HG03108 (cell line): ENCODE results near the gene S100A3.
A peak's percentile ranks its signal among the peaks of the same experiment; 100 is the strongest.

Experiments used
- ATAC-seq: cut with Tn5 transposase; IDR thresholded peaks from one replicate; pipeline ENCODE4 v1.9.1; 2021; ENCODE audit warnings: moderate library complexity; ENCODE audit not compliant: unreplicated experiment

S100A3 gene

DNA sequence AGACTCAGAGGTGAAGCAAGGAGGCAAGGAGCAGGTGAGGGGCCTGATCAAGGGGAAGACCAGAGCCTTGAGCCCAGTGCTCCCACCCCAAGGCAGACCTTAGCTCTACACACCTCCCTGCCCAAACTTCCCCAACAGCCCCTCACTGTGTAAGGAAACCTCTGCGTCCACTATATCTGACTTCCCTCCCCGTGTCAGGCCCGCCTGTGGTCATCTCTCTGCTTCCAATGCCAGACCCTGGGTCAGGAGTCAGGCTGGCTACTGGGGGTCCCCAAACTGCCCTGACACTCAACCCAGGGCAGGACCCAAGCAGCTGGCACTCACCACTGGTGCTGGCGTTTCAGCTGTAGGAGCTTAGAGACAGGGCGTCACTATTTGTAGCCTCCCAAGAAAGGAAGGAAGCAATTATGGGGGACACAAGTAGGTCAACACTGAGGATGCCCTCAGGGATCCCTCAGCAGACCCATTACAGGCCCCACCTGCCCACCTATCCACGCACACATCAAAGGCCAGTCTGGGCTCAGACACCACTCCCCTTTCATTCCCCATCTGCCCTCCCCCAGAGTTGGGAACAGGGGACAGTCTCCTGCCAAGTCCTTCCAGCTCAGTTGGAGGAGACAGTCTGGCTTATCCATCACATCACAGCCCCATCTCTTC lies 811 bp upstream of the S100A3 start:
- ATAC-seq: no peak

DNA sequence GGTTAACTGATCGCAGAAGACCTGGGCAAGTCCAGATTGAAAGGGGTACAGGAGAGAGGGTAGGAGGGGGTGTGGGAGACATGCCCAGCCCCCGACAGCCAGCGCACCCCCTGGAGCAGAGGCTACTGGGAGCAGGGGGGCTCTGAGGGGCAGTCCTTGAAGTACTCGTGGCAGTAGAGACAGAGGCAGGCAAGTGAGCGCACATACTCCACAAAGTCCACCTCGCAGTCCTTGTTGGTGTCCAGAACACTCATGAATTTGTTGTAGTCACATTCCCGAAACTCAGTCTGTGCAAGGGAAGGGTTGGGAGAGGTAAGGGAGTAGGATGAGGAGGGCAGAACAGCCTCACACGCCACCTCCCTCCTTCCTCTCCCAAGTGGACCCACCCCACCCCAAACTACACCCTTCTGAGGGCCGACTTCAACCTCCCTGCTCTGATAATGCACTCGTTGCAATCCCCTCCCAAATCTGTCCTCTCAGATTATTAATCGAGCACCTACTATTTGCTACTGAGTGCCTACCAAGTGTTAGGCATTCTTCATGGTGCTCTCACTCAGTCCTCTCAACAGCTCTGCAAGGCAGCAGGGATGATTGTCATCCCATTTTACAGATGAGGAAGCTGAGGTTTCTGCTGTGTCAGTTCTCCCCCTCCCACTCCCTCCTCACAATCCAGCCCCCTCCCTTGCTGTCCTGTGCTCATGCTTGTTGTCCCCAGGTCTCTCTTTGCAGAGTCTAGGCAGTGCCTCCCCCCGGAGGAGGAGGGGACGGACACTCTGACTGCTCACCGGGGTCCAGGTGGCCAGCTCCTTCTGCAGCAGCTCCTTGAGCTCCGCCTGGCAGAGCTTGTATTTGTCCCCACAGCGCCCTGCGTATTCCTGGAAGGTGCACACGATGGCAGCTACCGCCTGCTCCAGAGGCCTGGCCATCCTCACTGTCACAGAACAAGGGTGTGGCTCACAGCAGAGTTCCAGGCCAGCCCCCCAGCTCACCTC lies 1.2 kb downstream of the S100A3 start:
- no peak for ATAC-seq

DNA sequence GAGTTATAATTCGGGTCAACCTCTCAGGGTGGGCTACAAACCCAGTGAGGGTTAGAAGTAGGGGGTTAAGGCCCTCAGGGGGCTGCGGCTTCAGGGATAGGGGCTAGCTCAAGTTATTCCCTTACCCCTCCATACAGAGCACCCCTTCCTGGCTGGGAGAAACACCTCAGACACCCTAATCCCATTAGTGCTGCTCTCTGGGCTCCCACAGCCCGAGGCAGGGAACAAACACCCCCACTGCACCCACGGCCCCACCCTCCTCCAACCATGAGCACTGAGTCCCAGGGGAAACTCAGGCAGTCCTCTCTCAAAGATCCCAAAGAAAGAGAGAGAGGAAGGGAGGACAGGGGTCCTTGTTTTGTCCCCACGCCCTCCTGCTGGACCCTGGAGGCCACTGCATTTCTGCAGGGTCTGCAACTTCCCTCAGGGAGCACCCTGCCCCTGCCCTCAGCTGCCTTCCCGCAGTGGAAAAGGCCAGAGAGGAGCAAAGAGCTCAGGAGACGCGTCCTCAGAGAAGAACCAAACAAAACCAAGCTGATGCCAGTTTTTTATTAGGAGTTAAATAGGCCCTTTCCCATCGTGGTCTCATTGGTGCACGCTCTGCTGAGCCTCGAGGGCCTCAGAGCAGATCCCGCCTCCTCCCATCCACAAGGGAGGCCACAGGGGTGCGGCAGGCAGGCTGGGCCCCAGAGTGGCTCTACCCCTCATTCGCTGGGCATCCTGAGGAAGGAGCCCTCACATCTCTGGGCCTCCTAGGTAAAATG lies 2.1 kb downstream of the S100A3 start:
- no peak for ATAC-seq

DNA sequence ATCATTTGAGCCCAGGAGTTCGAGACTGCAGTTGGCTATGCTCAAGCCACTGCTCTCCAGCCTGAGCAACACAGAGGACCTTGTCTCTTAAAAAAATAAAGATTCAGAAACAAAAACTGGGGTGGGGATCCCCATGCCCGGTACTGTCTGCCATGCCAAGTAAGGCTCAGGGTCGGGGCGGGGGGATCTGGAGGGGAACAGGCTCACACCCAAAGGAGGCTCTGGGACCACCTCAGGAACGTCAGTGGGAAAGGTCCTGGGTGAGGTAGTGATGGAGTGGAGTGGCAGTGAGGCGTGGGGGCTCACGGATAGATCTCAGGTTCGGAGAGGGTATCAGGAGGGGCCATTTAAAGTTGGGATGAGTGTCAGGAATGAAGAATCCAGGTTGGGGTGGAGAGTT lies 2.7 kb downstream of the S100A3 start:
- ATAC-seq: no peak

- ATAC-seq: peak; percentile 59
Observed at GRCh38 chr1:153545067-153546055, 3.7 kb downstream of the S100A3 start, which contains the start of gene S100A4. S100A4 (minus strand) TSS chr1:153545806; CDS start chr1:153544794, 1,012 bp downstream.

DNA sequence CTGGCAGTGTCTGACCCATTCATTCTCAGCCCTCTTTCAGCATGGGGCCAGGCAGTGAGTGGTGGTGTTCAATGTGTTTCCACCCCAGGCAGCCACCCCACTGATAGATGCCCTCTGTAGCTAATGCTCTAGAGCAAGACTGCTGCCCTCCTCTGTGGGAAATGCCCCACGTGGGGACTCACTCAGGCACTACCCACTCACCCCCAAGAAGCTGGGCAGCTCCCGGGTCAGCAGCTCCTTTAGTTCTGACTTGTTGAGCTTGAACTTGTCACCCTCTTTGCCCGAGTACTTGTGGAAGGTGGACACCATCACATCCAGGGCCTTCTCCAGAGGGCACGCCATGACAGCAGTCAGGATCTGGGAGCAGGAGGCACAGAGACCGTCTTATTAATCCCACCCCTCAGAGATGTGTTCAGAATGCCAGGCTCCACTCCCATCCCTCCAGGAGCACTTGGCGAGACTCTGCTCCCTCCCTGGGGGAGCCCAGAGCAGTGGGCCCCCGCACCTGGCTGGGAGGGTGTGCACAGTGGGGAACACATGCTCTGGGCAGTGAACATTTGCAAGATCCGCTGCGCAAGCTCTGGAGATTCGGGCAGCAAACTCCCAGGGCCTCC lies 4.5 kb downstream of the S100A3 start:
- ATAC-seq: no peak

GRCh38 chr1:153543736-153544135 lies 5.3 kb downstream of the S100A3 start:
- ATAC-seq: no peak

- ATAC-seq: no peak
Observed at GRCh38 chr1:153542956-153543711, 5.9 kb downstream of the S100A3 start.

GRCh38 chr1:153541641-153542590 lies 7.1 kb downstream of the S100A3 start:
- ATAC-seq: no peak

GRCh38 chr1:153540394-153541361 lies 8.4 kb downstream of the S100A3 start, which contains the start of gene S100A5:
S100A5 (minus strand) TSS chr1:153540934; CDS start chr1:153540191, 743 bp downstream.
- no peak for ATAC-seq

- ATAC-seq: no peak
Observed at GRCh38 chr1:153539395-153540093, 9.5 kb downstream of the S100A3 start.

- ATAC-seq: no peak
Observed at GRCh38 chr1:153538315-153538821, 10.7 kb downstream of the S100A3 start.

GRCh38 chr1:153537376-153537730 lies 11.7 kb downstream of the S100A3 start:
- ATAC-seq: no peak

DNA sequence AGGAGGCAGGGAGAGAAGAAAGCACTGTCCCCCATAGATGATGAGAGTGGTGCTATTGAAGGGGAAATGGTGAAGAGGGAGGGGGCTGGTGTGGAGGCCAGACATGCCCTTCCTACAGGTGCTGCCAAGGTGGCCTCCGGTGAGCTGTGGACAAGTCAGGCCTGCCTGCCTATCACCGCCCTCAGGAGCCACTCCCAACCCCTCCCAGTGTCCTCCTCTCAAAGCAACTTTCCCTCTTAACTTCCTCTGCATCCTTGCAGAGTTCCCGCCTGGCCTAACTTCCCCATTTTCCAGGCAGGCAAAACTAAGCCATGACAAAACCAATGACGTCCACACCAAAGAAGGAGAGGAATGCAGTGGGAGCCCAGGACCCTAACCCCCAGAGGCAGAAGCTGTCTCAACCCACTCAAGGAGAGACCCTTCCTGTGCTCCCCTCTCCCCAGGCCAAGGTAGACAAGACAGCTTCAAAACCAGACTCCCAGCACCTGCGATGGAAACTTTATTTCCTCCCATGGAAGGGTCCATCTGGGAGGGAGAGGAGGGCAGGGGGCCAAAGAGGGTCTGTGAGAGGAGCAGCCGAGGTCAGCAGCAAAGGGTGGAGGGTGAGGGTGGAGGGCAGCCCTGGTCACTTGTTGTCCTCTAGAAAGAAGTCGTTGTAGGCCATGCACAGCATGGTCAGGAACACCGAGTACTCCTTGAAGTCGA lies 12.2 kb downstream of the S100A3 start:
- no peak for ATAC-seq

DNA sequence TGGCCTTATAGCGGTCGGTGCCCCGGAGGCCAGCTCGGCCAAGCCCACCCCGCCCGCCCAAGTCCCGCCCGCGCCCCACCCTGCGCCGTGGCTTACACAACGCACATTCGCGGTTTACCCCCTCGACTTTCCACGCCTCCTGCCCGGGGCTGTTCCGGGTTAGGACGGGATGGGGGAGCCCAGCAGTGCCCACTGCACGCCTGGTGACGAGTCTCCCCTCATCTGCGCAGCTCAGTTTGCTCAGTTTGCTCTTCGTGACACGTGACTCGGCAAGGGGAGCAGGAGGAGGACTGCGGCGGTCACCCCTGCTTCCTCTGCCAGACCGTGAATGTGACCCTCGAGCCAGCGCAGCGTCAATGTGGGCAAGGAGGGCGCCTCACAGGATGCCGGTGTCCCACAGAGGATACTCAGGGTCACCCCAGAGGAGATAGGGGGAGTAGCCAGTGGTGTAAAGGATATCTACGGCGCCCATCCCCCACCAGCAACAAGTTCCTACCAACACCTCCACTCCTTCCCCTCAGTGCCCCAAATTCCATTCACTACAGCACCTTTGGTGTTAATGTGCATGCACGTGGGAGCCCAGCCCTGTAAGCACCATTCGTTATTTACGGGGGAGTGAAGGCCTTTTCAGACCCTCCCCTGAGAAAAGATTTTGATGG lies 12.9 kb downstream of the S100A3 start:
- ATAC-seq: no peak
